ENCODE measurements around the gene DCXR.

DNA sequence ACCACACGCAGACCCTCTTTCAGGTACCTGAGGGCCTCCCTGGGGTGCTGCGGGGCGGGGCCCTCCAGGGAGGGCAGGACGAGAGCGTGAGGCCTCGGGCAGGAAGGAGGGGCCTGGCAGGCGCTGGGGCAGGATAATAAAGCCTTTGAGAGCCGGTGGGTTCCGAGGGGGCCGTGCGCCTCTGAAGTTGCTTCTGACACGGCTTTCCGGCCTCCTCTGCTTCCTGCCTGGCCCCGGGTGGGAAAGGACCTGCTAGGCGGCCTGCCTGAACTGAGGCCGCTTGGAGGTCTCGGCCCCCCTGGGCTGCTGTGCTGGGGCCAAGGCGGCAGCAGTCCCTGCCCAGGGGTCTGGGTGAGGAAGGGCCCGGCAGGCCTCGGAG is 25.2 kb downstream of the DCXR start:
- TF ChIP-seq GATA2 (IDR thresholded peaks at IDR 0.05; ENCODE audit: low read depth, low read length) (no peak), GATA3 (IDR thresholded peaks at IDR 0.05; ENCODE audit: low read depth, low read length) (no peak)
